HG03460 (cell line): Measurements from ENCODE around the gene CLEC4F.
"Not testable (repeated sequence)": the region's sequence is repeated elsewhere in the genome, so short reads cannot be mapped to it uniquely, and the experiment has no call there.

ENCODE experiments used
- ATAC-seq: cut with Tn5 transposase; IDR thresholded peaks from one replicate; pipeline ENCODE4 v1.9.1; 2021; ENCODE audit not compliant: unreplicated experiment

Gene CLEC4F

DNA sequence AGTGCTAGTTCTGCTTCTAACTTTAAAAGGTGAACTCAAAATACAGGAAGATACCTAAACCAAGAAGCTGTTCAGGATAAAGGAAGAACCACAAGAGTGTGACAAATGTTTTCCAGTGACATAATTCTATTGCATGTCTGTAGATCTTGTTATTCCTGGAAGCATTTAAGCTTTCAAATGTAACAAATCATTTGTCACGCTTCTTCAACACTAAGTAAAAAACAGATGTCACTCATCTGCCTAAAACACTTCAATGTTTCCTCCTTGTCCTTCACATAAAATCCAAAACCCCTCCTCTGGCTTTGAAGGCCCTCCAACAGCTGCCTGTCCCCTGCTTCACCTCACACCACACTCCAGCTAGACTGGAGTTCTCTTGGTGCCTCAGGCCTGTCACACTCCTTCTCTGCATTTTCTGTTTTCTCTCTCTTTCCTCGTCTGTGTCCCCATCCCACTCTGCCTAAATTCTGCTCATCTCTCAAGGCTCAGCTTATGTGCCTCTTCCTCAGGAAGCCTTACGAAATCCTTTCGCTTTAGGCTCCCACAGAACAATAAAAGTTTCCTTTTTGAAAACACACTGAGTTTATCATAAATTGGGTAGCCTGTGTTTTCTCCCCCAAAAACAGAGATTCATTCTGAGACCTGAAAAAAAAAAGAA, 6.4 kb upstream of the CLEC4F start:
- no peak for ATAC-seq

DNA sequence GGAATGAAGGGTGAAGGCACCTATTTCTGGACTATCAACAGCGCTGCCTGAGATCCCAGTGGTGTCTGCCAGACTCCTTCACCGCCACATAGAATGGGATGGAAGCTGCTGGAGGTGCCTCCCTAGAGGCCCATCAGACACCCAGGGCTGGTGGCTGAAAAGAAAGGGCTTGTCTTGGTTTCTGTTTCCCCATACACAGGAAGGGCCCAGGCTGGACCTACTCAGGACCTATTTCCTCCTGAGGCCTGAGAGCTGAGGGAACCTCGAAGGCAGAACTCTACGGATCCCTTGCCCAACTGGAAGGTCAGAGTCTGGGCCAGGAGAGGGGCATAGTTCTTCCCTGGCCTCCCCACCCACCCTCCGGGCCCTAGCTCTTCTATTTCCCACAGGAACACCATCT, 2.9 kb upstream of the CLEC4F start:
- no peak for ATAC-seq

DNA sequence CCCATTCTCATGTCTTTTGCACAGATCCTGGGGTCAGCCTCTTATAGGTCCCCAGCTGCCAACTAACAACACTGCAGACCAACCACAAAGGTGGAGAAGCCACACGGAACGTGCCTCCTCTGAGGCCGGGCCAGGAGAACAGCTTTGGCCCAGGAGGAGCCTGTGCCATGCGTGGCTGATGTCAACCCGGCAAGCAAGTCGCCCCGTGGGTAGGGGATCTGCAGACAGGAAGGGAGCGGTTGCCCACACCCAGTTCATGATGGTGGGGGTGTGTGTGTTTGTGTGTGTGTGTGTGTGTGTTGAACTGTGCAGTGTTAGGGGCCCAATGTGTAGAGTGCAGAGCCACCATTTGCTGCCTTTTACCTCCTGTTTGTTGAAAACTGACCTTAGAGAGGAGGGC, 2.4 kb upstream of the CLEC4F start:
- no peak for ATAC-seq

DNA sequence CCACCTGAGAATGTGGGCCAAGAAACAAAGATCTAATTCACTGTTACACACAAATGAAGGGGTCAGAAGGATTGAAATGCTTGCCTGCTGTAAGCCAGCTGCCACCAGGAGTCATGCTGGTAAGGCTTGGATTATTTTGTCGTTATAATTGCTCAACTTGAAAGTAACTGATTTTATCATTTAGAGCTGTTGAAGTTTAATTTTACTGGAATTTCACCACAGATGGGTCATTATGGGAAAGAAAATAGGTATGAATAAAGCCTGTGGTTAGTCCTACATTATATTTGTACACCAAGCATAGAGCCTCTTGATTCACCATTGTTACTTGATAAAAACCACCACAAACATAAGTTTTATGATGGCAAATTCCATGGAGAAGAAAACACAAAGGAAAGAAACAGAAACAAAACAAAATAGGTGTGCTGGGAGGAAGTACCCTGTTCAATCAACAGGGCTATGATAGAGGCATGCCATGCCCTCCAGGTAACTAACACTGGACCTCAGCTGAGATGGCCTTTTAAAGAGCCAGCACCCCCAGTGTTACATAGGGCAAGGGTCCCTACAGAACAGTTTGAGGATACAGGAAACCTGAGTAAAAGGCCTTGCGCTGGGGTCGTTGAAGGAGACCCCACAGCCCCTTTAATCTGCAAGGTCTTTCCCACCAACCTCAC, 3.0 kb downstream of the CLEC4F start:
- no peak for ATAC-seq

DNA sequence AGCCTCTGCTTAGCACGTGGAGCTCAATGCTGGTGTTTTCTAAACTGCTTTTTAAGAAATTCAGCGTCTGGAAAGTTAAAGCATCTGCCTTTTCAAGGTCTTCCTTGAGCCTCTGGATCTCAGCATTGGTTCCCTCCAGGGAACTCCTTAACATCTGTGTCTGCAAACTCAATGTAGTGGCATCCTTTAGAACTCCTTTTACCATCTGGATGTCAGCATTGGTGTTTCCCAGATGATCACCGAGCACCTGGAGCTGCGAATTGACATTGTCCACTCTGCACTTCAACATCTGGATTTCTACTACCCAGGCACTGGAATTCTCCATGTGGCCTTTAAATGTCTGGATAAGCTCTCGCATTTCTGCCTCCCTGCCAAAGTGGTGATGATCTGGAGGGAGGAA, 3.7 kb downstream of the CLEC4F start:
- ATAC-seq = no peak

DNA sequence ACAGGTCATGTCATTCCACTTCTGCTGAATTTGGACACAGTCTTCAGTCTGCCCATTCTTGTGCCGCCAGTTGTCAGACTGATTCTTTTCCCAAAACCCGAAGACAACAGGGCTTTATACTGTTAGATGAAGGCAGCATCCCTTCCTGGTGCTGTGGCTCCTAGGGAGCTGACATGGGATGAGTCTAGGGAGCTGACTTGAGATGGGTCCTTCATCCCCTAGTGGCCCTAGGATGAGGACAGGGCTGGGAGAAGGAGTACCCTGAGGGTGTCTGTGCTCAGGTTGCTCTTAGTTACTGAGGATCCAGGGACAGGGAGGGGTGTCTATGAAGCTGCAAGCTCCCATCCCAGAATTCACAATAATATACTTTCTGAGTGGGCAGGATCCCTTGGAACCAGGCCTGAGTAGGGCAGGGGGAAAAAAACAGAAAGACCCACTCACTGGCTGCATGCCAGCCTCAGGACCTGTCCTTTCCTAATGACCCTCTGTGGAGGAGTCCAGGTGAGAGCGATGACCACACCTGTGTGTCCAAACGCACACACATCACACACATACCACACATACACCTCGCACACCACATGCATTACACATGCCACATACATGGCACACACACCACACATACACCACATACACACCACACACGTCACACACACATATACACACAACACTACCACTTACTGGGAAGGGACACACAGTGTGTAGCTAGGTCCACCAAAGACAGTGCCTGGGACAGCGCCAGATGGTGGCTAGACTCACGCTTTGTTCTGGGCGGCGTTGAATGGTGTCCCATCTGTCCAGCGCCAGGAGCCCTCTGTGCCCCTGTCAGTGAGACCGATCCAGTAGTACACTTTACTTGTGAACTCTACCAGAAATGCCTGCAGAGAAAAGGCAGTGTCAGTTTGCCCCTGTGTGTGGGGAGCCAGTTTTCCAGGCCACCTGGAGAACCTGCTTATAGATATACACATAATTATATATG, 11.1 kb downstream of the CLEC4F start:
- ATAC-seq = no peak

DNA sequence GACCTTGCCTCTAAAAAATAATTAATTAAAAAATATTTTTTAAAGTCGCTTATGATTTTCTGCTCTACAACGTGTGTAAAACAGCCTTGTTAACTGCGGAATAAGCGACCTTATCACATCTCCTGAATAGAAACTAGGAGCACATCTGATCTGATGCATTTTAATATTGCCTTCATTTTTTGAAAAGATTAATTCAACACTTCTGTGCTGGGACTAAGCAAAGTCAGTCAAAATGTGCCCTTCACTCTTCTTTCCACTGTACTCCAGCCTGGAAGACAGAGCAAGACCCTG, 12.6 kb downstream of the CLEC4F start:
- ATAC-seq = no peak

DNA sequence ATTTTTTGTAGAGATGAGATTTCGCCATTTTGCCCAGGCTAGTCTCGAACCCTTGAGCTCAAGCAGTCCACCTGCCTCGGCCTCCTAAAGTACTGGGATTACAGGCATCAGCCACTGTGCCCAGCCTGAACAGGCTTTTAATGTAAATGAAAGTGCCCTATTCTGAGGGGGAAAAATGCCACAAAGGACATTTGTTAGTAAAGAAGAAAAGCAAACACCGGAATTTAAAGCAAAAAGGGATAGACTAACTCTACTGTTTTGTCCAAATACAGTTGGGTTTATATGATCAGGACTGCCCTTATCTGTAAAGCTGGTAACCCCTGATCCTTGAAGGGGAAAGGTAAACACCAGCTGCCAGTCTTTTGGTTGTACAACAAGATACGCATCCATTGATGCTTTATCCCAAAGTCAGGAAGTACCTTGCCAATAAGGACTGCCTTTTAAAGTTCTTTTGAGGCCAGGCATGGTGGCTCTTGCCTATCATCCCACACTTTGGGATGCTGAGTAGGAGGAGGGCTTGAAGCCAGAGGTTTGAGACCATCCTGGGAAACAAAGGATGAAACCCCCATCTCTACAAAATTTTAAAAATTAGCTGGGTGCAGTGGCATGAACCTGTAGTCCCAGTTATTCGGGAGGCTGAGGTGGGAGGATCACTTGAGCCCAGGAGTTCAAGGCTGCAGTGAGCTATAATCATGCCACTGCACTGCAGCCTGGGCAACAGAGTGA, 13.1 kb downstream of the CLEC4F start:
- no peak for ATAC-seq

DNA sequence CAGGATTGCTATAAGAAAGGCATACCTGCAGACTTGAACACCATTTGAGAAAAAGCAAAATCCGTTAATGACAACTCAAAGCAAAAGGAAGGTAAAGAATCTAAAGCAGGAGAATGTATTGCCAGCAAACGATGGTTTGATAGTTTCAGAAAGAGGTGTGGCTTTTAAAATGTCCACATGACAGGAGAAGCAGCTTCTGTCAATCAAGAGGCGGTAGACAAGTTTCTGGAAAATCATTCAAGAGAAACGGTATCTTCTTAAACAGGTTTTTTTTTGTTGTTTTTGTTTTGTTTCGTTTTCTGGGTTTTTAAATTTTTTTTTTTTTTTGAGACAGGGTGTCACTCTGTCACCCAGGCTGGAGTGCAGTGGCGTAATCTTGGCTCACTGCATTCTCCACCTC, 13.8 kb downstream of the CLEC4F start:
- ATAC-seq = no peak

DNA sequence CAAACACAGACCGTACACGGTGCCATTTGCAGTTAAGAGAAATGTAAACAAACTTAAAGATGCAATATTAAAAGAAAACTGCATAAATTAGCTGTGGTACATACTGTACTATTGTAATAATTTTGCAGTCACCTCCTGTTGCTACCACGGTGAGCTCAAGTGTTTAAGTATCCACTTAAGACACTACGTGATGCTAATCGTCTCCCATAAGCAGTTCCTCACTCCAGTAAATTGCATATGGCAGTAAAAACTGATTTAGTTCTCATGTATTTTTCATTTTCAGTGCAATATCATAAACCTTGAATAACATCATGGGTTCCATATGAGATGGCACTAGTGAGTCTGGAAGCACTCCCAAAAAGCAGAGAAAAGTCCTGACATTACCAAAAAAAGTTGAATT, 14.4 kb downstream of the CLEC4F start:
- no peak for ATAC-seq

DNA sequence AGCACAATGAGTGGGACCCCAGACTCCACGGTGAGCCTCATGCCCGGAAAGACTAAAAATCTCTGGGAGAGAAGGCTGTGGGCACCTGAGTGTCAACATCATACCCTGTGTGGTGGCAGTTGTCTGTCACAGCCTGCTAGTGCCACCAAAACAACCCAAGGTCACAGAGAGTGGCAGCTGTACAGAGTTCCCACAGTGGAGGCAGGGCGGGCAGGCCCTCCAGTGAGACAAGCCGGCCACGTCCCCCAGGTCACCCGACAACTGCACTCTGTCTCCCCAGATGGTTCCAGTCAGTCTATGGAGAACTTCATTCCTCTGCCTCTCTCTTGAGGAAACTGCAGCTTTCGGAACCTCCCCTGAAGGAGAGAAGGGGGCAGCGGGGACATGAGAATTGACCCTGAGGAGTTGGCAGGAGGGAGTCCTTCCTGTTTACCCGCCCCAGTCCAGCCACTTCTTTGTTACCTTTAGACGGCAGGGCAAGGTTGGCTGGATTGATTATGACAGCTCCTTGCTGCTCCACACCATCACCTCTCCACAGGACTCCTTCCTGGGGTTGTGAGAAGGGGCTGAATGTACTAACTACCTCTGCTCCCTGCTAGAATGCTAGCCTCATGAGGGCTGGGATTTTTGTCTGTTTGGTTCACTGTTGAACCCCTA, 18.7 kb downstream of the CLEC4F start:
- no peak for ATAC-seq

DNA sequence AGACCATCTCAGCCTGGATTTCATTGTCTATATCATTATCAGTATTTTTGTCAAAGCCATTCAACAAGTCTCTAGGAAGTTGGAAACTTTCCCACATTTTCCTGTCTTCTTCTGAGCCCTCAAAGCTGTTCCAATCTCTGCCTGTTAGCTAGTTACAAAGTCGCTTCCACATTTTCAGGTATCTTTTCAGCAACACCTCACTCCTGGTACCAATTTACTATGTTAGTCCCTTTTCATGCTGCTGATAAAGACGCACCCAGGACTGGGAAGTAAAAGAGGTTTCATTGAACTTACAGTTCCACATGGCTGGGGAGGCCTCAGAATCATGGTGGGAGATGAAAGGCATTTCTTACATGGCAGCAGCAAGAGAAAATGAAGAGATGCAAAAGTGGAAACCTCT, 20.7 kb downstream of the CLEC4F start:
- ATAC-seq = no peak

DNA sequence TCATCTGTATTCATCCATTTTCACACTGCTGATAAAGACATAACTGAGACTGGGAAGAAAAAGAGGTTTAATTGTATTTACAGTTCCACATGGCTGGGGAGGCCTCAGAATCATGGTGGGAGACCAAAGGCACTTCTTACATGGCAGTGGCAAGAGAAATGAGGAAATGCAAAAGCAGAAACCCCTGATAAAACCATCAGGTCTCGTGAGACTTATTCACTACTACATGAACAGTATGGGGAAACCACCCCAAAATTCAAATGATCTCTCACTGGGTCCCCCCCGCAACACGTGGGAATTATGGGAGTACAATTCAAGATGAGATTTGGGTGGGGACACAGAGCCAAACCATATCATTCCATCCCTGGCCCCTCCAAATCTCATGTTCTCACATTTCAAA, 22.4 kb downstream of the CLEC4F start:
- not testable (repeated sequence) for ATAC-seq

DNA sequence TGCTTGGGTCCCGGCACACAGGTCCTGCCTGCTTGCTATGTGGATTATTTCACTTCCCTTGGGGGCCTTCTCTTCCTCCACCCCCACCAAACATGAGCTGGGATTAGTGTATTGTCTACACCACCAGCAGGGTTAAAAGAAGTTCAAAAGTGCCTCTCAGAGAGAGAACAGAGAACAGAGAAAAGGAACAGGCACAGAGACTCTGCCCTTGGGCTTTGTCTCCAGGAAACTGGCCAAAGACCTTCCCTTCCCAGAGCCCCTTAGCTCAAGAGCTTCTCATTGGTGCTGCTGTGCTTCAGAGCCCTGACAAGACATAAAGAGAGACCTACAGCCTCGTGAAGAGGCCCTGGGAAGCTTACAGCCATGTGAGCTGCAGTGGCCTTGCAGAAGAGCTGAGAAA, 22.9 kb downstream of the CLEC4F start:
- ATAC-seq = no peak

DNA sequence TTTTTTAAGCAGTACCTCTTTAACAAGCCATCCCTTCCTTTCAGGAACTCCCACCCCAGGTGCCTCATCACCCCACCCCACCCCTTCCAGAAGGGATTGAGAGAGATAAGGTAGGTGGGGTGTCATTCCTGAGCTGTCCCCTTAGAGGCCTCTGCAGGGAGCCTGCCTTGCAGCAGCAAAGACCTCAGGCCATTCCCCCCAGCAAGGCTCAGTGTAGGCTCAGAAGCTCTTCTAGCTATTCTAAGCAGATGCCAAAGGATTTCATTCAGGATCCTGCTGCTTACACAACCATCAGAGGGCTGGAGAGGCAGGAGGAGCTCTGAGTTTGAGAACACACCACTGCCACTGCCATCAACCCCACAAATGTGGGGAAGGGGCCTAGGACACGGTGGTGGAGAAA, 24.1 kb downstream of the CLEC4F start:
- no peak for ATAC-seq

DNA sequence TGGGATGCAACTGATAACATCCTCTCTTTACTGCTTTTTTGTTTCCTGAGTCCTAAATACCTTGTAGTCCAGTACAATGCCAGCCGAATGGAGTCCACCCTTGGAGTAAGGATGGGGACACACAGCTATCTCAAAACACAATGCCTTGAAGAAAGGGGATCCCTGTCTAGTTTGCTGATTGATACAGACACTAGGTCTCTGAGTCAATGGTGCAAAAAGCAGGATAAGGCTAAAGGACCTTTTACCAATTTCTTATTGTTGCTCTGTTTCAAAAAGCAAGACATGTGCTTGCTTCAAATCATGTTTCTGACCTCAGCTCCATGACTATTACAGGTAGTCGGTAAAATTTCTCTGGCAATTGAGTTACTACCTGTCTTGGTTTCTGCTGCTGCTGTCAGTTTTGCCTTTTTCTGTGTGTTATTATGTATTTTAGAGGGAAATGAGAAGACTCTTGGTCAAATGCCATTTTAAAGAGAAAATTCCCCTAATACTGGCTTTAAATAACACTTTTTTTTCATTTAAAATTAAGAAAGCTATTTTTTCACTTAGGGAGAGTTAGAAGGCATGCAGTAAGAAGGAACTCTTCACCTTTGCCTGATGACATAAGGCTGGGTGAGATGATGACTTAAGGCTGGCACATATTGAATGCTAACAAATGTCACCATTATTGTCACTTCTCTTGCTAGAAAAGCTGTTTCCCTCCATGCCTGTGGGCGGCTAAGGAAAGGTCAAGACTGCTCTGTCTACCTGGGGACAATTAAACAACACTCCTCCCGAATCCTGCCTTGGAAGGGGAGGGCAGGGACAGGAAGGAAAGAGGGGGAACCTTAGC, 25.0 kb downstream of the CLEC4F start:
- no peak for ATAC-seq

DNA sequence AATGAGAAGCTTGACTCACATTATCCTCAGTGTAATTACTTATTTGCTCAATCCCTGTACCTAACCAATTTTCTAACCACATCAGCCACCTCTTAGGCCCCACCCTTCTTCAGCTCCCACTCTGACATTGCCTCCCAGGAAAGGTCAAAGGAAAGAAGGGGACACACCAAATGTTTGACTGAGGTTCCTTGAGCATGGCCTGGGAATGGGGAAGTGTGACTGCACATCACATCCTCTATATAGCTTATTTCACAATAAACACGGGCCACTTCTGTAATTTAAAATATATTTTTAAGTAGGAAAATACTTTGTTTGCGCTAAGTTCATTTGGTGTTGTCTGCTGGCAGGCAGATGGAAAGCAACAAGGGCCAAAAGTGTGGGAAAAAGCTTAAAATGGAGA, 26.9 kb downstream of the CLEC4F start:
- no peak for ATAC-seq

DNA sequence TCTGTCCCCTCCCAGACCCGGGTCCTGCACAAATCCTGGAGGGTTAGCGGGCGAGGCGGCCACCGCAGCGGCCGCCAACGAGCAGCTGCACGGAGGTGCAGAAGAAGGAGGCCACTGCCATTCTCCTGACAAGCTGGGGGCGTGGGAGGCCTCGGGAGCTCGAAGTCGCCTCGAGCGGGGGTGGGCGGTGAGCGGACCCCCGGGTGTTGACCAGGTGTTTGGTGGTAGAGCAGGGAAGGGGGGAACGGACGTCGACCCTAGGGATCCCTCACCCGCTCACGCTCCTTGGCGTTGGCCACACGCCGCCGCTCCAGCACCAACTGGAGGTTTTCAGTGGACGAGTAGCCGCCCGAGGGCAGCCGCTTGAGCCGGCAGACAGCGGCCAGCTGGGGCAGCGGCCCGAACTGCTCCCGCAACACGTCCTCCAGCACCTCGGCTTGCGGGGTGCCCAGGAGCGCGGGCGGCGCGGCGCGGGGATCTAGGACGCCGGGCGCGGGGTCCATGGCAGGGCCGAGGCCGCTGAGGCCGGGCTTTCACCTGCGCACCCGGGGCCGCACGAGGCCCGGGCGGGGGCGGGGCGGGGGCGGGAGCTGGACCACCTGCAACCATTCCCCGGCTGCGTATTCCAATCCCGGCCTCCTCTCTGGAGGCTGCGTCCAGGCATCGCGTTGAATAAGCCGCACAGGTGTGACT, 30.1 kb downstream of the CLEC4F start, which contains the start of gene FIGLA:
Gene FIGLA, minus strand, starts transcription at position 508 of the 693 bp plus-strand sequence. Its CDS starts 5 bp downstream, at position 503.
- no peak for ATAC-seq
